ENCODE data around the gene OR9G1. TPM values are rescaled to one million over a fixed set of nuclear protein-coding genes. Genes with fewer than 3 reads are reported as not detected.

The OR9G1 gene
- total and polyA plus RNA-seq, 2 of the 8 experiments (the other 6 are each of a cell fraction or from before 2014, with no cell fraction given): not detected

- H3K9ac ChIP-seq (replicated peaks in 1 of 4; ENCODE audit: extremely low read depth in 1 of 4, low read depth in 3 of 4, low read length in 3 of 4): no peak overlapping the region
- no peak for FAIRE-seq
- no peak overlapping the region for H2AFZ ChIP-seq (ENCODE audit: low read length)
- H3K4me3 ChIP-seq (ENCODE audit: extremely low read depth in 1 of 4, insufficient read depth in 2 of 4, low read depth in 3 of 4, low read length in 4 of 4): no peak overlapping the region
- H2AK5ac ChIP-seq (ENCODE audit: low read depth, low read length): no peak overlapping the region
- H3K27ac ChIP-seq (ENCODE audit: low read depth, low read length): no peak overlapping the region
- POLR2A ChIA-PET (ENCODE audit: partially characterized antibody): no interaction called here
- H2BK5ac ChIP-seq (ENCODE audit: low read depth, low read length): no peak overlapping the region
- H3K79me1 ChIP-seq (ENCODE audit: low read depth, low read length): no peaks in the 10 kb centered on the region
- H3K23ac ChIP-seq (ENCODE audit: insufficient read length): no peak overlapping the region
- no peak overlapping the region for H4K5ac ChIP-seq (ENCODE audit: insufficient read length, low read depth, low read length)
- DNase-seq (ENCODE audit: low read depth in 1 of 2, low spot score in 2 of 2): no peak
- TF ChIP-seq USF2 (IDR thresholded peaks at IDR 0.05; ENCODE audit: low read length) (no peak), SIX5 (IDR thresholded peaks at IDR 0.05; ENCODE audit: low read depth, low read length) (no peak), SAP30 (IDR thresholded peaks at IDR 0.05; ENCODE audit: insufficient read depth, insufficient replicate concordance, low read length) (no peak), HDAC2 (IDR thresholded peaks at IDR 0.05; ENCODE audit: borderline replicate concordance in 1 of 2, low read depth in 2 of 2, low read length in 2 of 2) (no peak), HDAC6 (IDR thresholded peaks at IDR 0.05; ENCODE audit: low read depth, low read length) (no peak)
- no peaks in the 10 kb centered on the region for H3K4me1 ChIP-seq (replicated peaks in 1 of 4; ENCODE audit: control insufficient read depth in 3 of 4, insufficient read depth in 4 of 4, low read length in 3 of 4)
- H3K79me2 ChIP-seq (ENCODE audit: control insufficient read depth in 1 of 2, insufficient read depth in 2 of 2, low read length in 2 of 2): no peaks in the 10 kb centered on the region
- no peak overlapping the region for H3K4ac ChIP-seq (replicated peaks; ENCODE audit: insufficient read length, low read depth, low read length)
- H4K8ac ChIP-seq (ENCODE audit: extremely low read depth, insufficient read depth, low read length): no peak overlapping the region
- H4K20me1 ChIP-seq (replicated peaks in 1 of 2; ENCODE audit: control insufficient read depth in 1 of 2, insufficient read depth in 2 of 2, low read length in 2 of 2): no peaks in the 10 kb centered on the region
- H4K91ac ChIP-seq (replicated peaks; ENCODE audit: insufficient read length, low read length): no peak overlapping the region
- no peak overlapping the region for H2BK15ac ChIP-seq (ENCODE audit: low read length)
- no peaks in the 10 kb centered on the region for H3K9me3 ChIP-seq (ENCODE audit: insufficient read depth in 2 of 2, low read depth in 1 of 2, low read length in 1 of 2)
- H3K18ac ChIP-seq (ENCODE audit: extremely low read depth, low read length): no peak overlapping the region
- no peaks in the 10 kb centered on the region for H3K36me3 ChIP-seq (ENCODE audit: control insufficient read depth in 2 of 4, insufficient read depth in 4 of 4, low read length in 3 of 4)
- H3K27me3 ChIP-seq (replicated peaks in 1 of 4; ENCODE audit: control insufficient read depth in 3 of 4, extremely low read depth in 1 of 4, insufficient read depth in 3 of 4, low read length in 3 of 4): no peaks in the 10 kb centered on the region
- CTCF ChIA-PET (ENCODE audit: partially characterized antibody): no interaction called here
- H3K14ac ChIP-seq (ENCODE audit: insufficient read length): no peak overlapping the region
- no peak overlapping the region for H2BK20ac ChIP-seq (ENCODE audit: low read length)
- no peak overlapping the region for H2BK12ac ChIP-seq (ENCODE audit: low read depth, low read length)
- H3K56ac ChIP-seq (replicated peaks; ENCODE audit: insufficient read length, low read depth, low read length): no peak overlapping the region
- no peak overlapping the region for H3K4me2 ChIP-seq (ENCODE audit: insufficient read depth in 1 of 2, low read depth in 2 of 2, low read length in 2 of 2)
- no peaks in the 10 kb centered on the region for H3K23me2 ChIP-seq (ENCODE audit: low read depth, low read length)
- 92% methylated on average over 4 of the region's 4 CpGs; no CpG with 5 or more reads in 1 of the 2 experiments for WGBS, 2 experiments (ENCODE audit: extremely low coverage in 1 of 2, insufficient coverage in 1 of 2, insufficient read length in 1 of 2, insufficient replicate concordance in 2 of 2, low coverage in 1 of 2, low lambda C conversion rate in 2 of 2, missing lambda C conversion rate in 1 of 2)
- no peak overlapping the region for H2BK120ac ChIP-seq (replicated peaks; ENCODE audit: low read depth, low read length)
Observed at GRCh38 chr11:56720513-56720912, 21.6 kb downstream of the OR9G1 start.

Measured in H1 (cell line).